Measurements from ENCODE around the gene GNPDA1. TPM values are rescaled to one million over a fixed set of nuclear protein-coding genes. Genes with fewer than 3 reads are reported as not detected.

GNPDA1 gene
- total RNA-seq, 1 donor, result 6.6 TPM

DNA sequence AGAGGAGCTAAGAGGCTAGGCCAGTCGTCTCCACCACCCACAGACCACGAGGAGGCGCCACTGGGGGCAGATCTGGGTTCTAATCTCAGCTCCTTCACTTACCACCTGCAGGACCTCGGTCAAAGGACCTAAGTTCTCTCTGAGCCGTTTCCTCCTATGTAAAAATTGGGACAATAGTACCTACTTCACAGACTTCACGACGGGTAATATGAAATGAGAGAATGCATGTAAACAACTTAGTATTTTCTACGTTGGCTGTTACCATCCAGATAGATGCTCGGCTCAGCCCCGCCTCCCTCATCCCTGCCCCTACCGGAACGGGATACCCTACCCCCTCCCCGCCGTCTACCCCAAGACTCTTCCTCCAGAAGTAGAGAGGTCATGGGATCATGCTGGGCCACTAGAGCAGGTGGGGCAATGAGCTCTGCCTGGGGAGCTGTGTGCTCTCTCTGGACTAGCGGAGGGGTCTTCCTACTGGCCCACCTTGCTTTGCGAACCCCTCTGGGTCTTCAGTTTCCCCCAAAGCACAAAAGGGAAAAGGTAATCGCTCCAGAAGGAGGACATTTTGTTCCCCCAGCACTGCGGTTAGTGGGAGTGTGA lies 541 bp downstream of the GNPDA1 start:
- Histone ChIP-seq H3K9me3 (ENCODE audit: low read depth, low read length) (no peaks in the 10 kb centered on the region), H3K4me3 (ENCODE audit: low read length) (peak overlapping the region; percentile 50), H3K27me3 (ENCODE audit: insufficient read depth, low read length) (no peaks in the 10 kb centered on the region), H3K4me1 (ENCODE audit: insufficient read depth, low read length) (peaks cover 61% of the 10 kb centered on the region)

DNA sequence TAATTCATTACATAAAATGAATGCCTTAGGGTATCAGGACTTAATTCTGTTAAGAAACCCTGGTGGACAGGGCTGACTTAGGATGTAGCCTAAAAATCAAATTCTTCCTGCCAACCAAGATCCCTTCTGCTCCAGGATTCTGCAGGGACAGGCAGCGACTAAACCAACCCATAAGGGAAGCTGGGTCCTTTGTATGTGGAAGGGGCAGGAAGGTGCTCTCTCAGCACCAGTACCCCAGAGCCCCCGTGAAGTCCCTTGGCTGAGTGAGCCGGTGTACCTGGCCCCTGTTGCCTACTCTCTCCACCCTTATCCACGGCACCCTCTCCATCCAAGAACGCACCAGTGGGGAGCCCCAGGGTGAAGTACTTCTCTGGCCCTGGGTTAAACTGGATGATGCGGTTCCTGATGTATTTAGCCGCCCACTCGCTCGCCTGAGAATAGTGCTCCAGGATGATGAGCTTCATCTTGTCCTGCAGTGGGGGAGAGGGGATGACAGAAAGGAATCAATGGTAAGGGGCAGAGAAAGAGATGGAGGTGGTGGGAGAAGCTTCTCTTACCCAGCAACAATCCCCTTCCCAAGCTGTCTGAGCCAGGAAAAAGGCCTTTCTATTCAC lies 1.1 kb downstream of the GNPDA1 start:
- peaks cover 60% of the 10 kb centered on the region for H3K4me1 ChIP-seq (ENCODE audit: insufficient read depth, low read length)
- H3K27me3 ChIP-seq (ENCODE audit: insufficient read depth, low read length), result no peaks in the 10 kb centered on the region
- no peaks in the 10 kb centered on the region for H3K9me3 ChIP-seq (ENCODE audit: low read depth, low read length)
- peak overlapping the region; percentile 50 for H3K4me3 ChIP-seq (ENCODE audit: low read length)

DNA sequence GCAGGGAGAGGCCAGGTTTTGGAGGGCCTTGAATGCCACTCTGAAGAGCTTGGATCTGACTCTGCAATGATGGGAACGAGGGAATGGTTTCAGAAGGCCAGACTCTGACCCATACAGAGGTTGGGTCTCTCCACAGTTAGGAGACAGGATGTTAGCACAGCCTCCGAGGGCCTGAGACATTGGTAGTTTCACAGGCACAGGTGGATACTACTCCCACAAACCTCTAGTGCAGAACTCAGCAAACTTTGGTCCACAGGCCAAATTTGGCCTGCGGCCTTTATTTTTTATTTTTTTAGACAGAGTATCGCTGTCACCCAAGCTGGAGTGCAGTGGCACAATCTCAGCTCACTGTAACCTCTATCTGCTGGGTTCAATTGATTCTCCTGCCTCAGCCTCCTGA lies 2.9 kb downstream of the GNPDA1 start:
- H3K27me3 ChIP-seq (ENCODE audit: insufficient read depth, low read length), result no peaks in the 10 kb centered on the region
- H3K4me1 ChIP-seq (ENCODE audit: insufficient read depth, low read length), result peaks cover 52% of the 10 kb centered on the region
- H3K4me3 ChIP-seq (ENCODE audit: low read length), result no peak overlapping the region
- H3K9me3 ChIP-seq (ENCODE audit: low read depth, low read length), result no peaks in the 10 kb centered on the region

DNA sequence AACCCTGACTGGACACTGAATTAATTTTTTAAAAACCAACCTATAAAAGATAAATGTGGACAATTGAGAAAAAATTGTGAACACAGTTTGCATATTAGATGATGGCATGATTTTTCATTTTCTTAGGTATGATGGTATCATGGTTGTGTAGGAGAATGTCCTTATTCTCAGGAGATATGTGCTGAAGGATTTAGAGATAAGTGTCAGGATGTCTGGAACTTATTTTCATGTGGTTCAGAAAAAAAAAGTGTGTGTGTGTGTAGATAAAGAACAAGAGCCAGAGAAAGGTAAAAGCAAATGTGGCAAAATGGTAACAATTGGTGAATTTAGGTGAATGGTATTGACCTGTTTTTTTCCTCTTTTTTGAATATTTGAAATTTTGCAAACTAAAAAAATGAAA lies 4.0 kb downstream of the GNPDA1 start:
- Histone ChIP-seq H3K4me3 (ENCODE audit: low read length) (no peak overlapping the region), H3K27me3 (ENCODE audit: insufficient read depth, low read length) (no peaks in the 10 kb centered on the region), H3K4me1 (ENCODE audit: insufficient read depth, low read length) (peaks cover 43% of the 10 kb centered on the region), H3K9me3 (ENCODE audit: low read depth, low read length) (no peaks in the 10 kb centered on the region)

DNA sequence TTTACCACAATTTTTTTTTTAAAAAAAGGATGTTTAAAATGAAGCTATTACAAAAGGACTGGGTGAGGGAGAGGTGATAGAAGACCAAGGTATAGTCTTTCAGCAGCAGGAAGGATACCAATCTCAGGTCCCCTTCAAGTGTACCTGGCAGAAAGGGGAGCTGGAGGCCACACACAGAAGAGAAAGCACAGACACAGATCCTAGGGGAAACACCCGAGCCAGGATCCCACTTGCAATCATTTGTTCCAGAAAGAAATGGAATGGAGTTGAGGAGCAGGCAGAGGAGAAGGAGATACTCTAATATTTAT lies 5.6 kb downstream of the GNPDA1 start:
- H3K27me3 ChIP-seq (ENCODE audit: insufficient read depth, low read length), result no peaks in the 10 kb centered on the region
- H3K9me3 ChIP-seq (ENCODE audit: low read depth, low read length), result no peaks in the 10 kb centered on the region
- H3K4me3 ChIP-seq (ENCODE audit: low read length), result no peak overlapping the region
- H3K4me1 ChIP-seq (ENCODE audit: insufficient read depth, low read length), result peaks cover 31% of the 10 kb centered on the region

DNA sequence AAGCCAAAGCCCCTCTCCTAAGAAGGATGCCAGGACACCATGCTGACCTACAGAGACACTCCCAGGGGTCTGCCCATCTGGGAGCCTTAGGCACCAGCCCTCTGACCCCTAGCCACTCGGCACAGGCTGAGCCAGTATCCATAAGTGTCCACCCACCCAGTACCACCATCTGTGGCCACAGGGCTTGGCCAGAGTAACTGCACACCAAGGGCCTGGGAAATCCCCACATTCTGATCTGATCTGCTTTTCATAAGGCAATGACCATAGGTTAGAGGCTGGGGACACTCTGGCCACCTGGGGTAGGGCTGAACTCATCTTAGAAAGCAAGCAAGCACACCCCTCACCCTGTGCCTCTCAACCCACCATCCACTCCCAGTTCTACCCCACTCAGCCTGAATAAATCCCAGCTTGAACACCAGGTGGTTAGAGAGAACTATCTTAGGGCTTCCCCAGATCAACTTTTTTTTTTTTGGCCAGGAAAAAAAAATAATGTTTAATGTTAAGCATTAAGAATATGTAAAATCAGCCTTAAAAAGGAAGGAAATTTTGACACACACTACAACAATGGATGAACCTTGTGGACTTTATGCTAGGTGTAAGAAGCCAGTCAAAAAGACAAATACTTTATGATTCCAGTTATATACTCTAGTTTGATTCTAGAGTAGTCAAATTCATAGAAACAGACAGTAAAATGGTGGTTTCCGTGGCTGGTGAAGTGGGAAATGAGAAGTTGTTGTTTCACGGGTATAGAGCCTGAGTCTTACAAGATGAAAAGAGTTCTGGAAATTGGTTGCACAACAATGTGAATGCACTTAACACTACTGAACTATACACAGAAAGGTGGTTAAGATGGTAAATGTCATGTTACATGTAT lies 6.2 kb downstream of the GNPDA1 start:
- H3K9me3 ChIP-seq (ENCODE audit: low read depth, low read length), result no peaks in the 10 kb centered on the region
- no peak overlapping the region for H3K4me3 ChIP-seq (ENCODE audit: low read length)
- H3K27me3 ChIP-seq (ENCODE audit: insufficient read depth, low read length), result no peaks in the 10 kb centered on the region
- peaks cover 25% of the 10 kb centered on the region for H3K4me1 ChIP-seq (ENCODE audit: insufficient read depth, low read length)

DNA sequence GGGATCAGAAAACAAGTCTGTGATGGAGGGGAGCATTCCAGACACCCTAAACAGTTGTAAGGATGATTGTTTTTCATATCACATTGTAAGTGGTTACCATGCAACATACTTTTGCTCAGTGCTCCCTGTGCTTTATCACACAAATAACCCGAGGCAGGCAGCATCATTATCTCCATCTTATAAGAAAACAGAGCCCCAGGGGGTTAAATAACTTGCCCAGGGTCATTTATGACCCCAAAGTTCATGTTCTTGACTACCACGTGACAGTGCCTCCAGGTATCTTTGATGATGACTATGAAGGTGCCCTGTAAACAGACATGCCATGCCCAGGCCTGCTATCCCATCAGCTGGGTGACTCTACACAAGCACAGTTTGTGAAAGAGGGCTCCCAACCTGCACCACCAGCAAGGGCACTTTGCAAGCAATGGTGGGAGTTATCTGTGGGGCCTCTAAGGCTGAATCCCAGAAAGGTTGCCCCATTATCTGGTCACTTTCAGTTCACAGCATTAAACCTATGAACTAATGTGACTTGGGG lies 9.5 kb downstream of the GNPDA1 start:
- Histone ChIP-seq H3K4me3 (ENCODE audit: low read length) (no peak overlapping the region), H3K27me3 (ENCODE audit: insufficient read depth, low read length) (no peaks in the 10 kb centered on the region), H3K4me1 (ENCODE audit: insufficient read depth, low read length) (peaks cover 23% of the 10 kb centered on the region), H3K9me3 (ENCODE audit: low read depth, low read length) (no peaks in the 10 kb centered on the region)

DNA sequence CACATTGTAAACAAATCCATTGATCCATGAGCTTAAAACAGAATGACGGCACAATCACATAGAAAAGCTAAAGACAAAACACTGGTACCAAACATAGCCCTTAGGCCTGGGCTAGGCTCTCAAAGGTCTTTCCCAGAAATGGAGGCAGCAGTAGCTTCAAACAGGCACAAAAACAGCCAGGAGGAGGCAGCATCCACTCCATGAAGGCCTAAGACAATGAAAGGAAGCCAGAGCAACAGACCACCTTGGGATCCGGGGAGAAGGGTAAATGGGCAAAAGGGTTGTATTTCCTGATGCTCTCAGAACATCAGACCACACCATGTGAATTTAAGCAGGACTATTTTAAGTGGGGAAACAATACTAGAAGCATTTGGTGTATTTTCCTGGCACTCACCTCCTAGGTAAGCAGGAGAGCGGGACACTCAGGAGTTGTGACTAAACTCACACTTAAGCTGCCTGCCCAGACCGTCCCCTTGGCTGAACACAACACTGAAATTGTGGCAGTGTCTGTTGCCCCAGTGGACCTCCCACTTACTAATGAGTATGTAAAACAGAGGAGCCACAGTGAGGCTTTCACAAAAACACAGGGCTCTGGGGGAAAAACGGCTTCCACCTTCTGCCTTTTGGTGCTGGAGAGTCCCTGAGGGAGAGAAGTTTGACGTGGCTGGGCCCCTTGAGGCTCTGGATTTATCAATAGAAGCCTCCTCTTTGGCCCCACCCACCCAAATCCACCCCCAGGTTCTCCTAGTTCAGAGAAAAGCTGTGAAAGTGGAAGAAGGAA lies 11.9 kb downstream of the GNPDA1 start:
- Histone ChIP-seq H3K9me3 (ENCODE audit: low read depth, low read length) (no peaks in the 10 kb centered on the region), H3K27me3 (ENCODE audit: insufficient read depth, low read length) (no peaks in the 10 kb centered on the region), H3K4me1 (ENCODE audit: insufficient read depth, low read length) (peaks cover 2% of the 10 kb centered on the region), H3K4me3 (ENCODE audit: low read length) (no peak overlapping the region)

DNA sequence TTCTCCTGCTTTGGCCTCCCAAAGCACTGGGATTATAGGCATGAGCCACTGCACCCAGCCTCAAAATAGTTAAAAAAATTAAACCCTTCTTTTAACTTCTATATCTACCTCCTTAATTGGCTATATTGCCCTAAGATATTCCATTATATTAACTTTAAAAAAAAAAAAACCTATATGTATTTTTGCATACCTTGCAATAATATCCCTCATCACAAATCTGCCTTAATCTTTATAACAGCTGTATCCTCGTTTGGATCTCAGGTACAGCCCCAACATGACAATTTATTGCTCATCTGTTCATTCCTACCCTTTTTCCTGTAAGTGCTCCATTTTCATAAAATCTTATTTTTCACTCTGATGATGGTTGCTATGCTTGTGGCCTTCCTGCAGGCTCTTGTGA lies 12.7 kb downstream of the GNPDA1 start:
- Histone ChIP-seq H3K4me3 (ENCODE audit: low read length) (no peak overlapping the region), H3K4me1 (ENCODE audit: insufficient read depth, low read length) (no peaks in the 10 kb centered on the region), H3K9me3 (ENCODE audit: low read depth, low read length) (no peaks in the 10 kb centered on the region), H3K27me3 (ENCODE audit: insufficient read depth, low read length) (no peaks in the 10 kb centered on the region)

DNA sequence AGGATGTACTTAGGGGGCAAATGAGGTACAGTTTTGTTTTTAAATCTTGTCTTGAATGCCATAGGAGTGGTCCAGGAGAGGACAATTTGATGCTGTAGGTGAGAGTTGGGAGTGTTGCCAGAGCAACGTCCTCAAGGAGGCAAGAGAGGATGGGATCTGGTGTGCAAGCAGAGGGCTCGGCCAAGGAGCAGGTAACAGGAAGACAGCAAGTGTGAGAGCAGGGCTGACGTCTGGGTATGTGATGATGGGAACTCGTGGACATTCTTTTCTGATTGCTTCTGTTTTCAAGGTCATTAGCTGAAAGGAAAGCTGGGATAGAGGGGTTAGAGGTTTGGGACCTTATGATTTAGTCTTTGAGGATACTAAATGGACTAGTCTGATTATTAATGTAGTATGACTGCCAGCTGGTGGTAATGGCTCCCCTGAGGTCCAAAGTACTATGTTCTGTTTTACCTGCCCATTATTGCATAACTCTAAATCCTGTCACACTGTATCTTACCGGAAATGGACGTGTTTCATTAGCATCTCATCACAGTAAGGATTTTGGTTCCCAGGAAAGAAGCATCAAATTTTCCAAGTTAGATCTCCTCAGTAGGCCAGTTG lies 15.4 kb downstream of the GNPDA1 start:
- Histone ChIP-seq H3K9me3 (ENCODE audit: low read depth, low read length) (no peaks in the 10 kb centered on the region), H3K4me3 (ENCODE audit: low read length) (no peak overlapping the region), H3K4me1 (ENCODE audit: insufficient read depth, low read length) (no peaks in the 10 kb centered on the region), H3K27me3 (ENCODE audit: insufficient read depth, low read length) (no peaks in the 10 kb centered on the region)

DNA sequence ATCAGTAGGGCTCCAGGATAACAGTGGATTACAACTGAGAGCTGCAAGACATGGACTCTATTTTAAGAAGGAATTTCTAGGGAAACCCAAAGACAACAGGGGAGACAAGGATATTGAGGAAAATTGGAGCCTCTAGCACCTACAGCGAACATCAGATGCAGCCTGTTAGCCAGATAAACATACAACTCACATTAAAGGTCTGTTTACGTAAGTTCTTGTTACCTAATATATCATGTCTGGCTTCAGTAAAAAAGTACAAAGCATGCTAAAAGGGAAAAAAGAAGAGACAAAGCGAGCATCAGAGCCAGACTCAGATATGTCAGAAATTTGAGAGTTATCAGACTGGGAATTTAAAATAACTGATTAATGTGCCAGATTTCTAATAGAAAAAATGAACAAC lies 17.2 kb downstream of the GNPDA1 start:
- Histone ChIP-seq H3K27me3 (ENCODE audit: insufficient read depth, low read length) (no peaks in the 10 kb centered on the region), H3K4me3 (ENCODE audit: low read length) (no peak overlapping the region), H3K9me3 (ENCODE audit: low read depth, low read length) (no peaks in the 10 kb centered on the region), H3K4me1 (ENCODE audit: insufficient read depth, low read length) (no peaks in the 10 kb centered on the region)

DNA sequence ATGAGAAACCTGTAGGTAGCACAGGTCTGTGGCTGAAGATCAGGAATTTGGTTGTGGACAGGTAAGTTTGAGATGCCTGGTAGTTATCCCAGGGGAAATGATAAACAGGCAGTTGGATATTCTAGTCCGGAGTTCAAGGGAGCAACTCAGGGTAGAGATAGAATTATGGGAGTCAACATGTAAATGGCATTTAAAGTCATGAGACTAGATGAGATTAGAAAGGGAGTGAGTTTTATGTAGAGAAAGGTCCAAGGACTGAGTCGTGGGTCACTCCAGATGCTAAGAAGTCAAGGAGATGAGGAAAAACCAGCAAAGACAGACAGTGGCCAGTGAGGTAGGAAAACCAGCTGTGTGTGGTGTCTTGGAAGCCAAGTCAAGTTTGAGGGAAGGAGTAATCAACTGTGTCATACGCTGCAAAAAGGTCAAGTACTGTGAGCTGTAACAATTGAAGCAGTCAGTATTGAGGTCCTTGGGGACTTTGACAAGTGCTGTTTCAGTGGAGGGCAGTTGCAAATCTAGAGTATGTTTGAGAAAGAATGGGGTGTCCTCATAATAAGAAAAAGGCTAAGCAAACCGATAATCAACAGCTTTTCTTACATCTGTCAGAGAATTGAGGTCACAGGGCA lies 18.2 kb downstream of the GNPDA1 start:
- Histone ChIP-seq H3K4me1 (ENCODE audit: insufficient read depth, low read length) (no peaks in the 10 kb centered on the region), H3K4me3 (ENCODE audit: low read length) (no peak overlapping the region), H3K27me3 (ENCODE audit: insufficient read depth, low read length) (no peaks in the 10 kb centered on the region), H3K9me3 (ENCODE audit: low read depth, low read length) (no peaks in the 10 kb centered on the region)

DNA sequence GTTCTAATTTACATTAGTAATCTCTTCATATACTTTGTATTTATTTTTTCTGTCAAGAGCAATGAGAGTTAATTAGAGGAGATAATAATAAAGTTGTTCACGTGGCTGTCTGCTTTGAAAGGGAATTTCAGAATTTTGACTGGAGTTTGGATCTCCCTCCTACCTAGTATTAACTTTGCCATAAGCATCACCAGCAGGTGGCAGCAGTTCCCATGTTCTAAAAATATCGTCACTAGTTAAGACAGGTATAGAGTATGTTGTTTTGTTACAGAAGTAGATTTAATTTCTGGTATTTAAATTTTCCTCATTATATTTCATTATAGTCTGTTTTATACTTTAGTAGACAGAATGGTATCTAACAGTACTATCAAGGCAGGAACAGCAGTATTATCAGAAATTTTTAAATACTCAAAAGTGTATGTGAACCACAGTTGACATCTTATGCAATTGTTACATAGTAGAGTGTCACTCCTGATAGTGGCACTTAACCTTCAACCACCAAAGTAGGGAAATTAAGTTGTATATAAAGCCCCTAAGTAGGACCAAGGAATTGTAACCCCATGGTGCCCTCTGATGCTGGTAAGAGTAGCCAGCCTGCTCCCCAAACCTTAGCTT lies 20.4 kb downstream of the GNPDA1 start:
- Histone ChIP-seq H3K9me3 (ENCODE audit: low read depth, low read length) (no peaks in the 10 kb centered on the region), H3K4me1 (ENCODE audit: insufficient read depth, low read length) (no peaks in the 10 kb centered on the region), H3K27me3 (ENCODE audit: insufficient read depth, low read length) (no peaks in the 10 kb centered on the region), H3K4me3 (ENCODE audit: low read length) (no peak overlapping the region)

DNA sequence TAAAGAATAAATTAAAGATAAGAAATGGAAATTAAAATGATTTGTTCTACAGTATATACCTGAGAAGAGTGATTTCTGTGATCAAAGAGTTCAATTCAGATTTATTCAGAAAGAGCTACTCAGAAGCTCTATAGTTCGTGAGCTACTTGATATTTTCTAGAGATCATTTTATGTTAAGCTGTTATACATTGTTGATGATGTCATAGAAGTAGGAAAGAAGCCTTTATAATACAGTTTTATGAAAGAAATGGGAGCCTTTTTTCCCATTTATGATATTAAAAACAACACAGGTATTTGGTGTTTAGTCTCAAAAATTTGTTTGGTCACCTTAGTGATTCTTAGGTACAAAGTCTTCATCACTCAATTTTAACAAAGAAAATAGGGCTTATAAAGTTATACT lies 23.1 kb downstream of the GNPDA1 start:
- no peak overlapping the region for H3K4me3 ChIP-seq (ENCODE audit: low read length)
- H3K4me1 ChIP-seq (ENCODE audit: insufficient read depth, low read length), result no peaks in the 10 kb centered on the region
- H3K27me3 ChIP-seq (ENCODE audit: insufficient read depth, low read length), result no peaks in the 10 kb centered on the region
- H3K9me3 ChIP-seq (ENCODE audit: low read depth, low read length), result no peaks in the 10 kb centered on the region

All from mononuclear cell (primary cell).